Measurements from ENCODE around the gene PWP2. TPM values are rescaled to one million over a fixed set of nuclear protein-coding genes. Genes with fewer than 3 reads are reported as not detected.
A peak's percentile ranks its signal among the peaks of the same experiment; 100 is the strongest.
"Not testable (repeated sequence)": the region's sequence is repeated elsewhere in the genome, so short reads cannot be mapped to it uniquely, and the experiment has no call there.

PWP2 gene
- total RNA-seq, 1 donor from 2014 or later: 11.0 TPM

- H3K27me3 Mint-ChIP-seq (ENCODE audit: low read depth); H3K4me3 Mint-ChIP-seq (ENCODE audit: low read depth); H3K27ac Mint-ChIP-seq; DNase-seq (ENCODE audit: low spot score); intact Hi-C loops (cut with micrococcal nuclease); H3K36me3 Mint-ChIP-seq (ENCODE audit: low read depth); H3K4me1 Mint-ChIP-seq (ENCODE audit: low read depth); H3K9me3 Mint-ChIP-seq: not testable (repeated sequence)
These were observed 43.1 kb downstream of the PWP2 start for GRCh38 chr21:44150255-44150654.

- H3K4me1 Mint-ChIP-seq (ENCODE audit: low read depth); H3K9me3 Mint-ChIP-seq; H3K4me3 Mint-ChIP-seq (ENCODE audit: low read depth); H3K36me3 Mint-ChIP-seq (ENCODE audit: low read depth); intact Hi-C loops (cut with micrococcal nuclease); DNase-seq (ENCODE audit: low spot score); H3K27me3 Mint-ChIP-seq (ENCODE audit: low read depth); H3K27ac Mint-ChIP-seq: not testable (repeated sequence)
These were observed 46.2 kb downstream of the PWP2 start for GRCh38 chr21:44153214-44153888.

- H3K4me3 Mint-ChIP-seq (ENCODE audit: low read depth); intact Hi-C loops (cut with micrococcal nuclease); H3K36me3 Mint-ChIP-seq (ENCODE audit: low read depth); H3K4me1 Mint-ChIP-seq (ENCODE audit: low read depth); H3K27me3 Mint-ChIP-seq (ENCODE audit: low read depth); H3K9me3 Mint-ChIP-seq; H3K27ac Mint-ChIP-seq; DNase-seq (ENCODE audit: low spot score): not testable (repeated sequence)
These were observed 46.7 kb downstream of the PWP2 start for GRCh38 chr21:44153889-44154228.

GRCh38 chr21:44154816-44155230, 47.6 kb downstream of the PWP2 start:
- H3K9me3 Mint-ChIP-seq; H3K27ac Mint-ChIP-seq; H3K27me3 Mint-ChIP-seq (ENCODE audit: low read depth); intact Hi-C loops (cut with micrococcal nuclease); H3K4me1 Mint-ChIP-seq (ENCODE audit: low read depth); H3K36me3 Mint-ChIP-seq (ENCODE audit: low read depth); DNase-seq (ENCODE audit: low spot score); H3K4me3 Mint-ChIP-seq (ENCODE audit: low read depth): not testable (repeated sequence)

- H3K27ac Mint-ChIP-seq; H3K4me3 Mint-ChIP-seq (ENCODE audit: low read depth); intact Hi-C loops (cut with micrococcal nuclease); DNase-seq (ENCODE audit: low spot score); H3K27me3 Mint-ChIP-seq (ENCODE audit: low read depth); H3K36me3 Mint-ChIP-seq (ENCODE audit: low read depth); H3K9me3 Mint-ChIP-seq; H3K4me1 Mint-ChIP-seq (ENCODE audit: low read depth): not testable (repeated sequence)
These were observed 48.2 kb downstream of the PWP2 start for GRCh38 chr21:44155231-44155993.

- H3K9me3 Mint-ChIP-seq; intact Hi-C loops (cut with micrococcal nuclease); H3K36me3 Mint-ChIP-seq (ENCODE audit: low read depth); H3K4me1 Mint-ChIP-seq (ENCODE audit: low read depth); H3K27ac Mint-ChIP-seq; H3K4me3 Mint-ChIP-seq (ENCODE audit: low read depth); H3K27me3 Mint-ChIP-seq (ENCODE audit: low read depth); DNase-seq (ENCODE audit: low spot score): not testable (repeated sequence)
These were observed 48.8 kb downstream of the PWP2 start for GRCh38 chr21:44155994-44156380.

GRCh38 chr21:44157439-44158081, 50.4 kb downstream of the PWP2 start:
- H3K4me3 Mint-ChIP-seq (ENCODE audit: low read depth): peak overlapping the region; percentile 68
- intact Hi-C loops (cut with micrococcal nuclease); DNase-seq (ENCODE audit: low spot score); H3K27me3 Mint-ChIP-seq (ENCODE audit: low read depth); H3K9me3 Mint-ChIP-seq; H3K4me1 Mint-ChIP-seq (ENCODE audit: low read depth); H3K36me3 Mint-ChIP-seq (ENCODE audit: low read depth): not testable (repeated sequence)
- peak overlapping the region; percentile 83 for H3K27ac Mint-ChIP-seq

GRCh38 chr21:44158082-44158468, 50.9 kb downstream of the PWP2 start:
- intact Hi-C loops (cut with micrococcal nuclease); DNase-seq (ENCODE audit: low spot score): not testable (repeated sequence)
- H3K27ac Mint-ChIP-seq: peak overlapping the region; percentile 83

GRCh38 chr21:44159349-44160297, 52.4 kb downstream of the PWP2 start:
- DNase-seq (ENCODE audit: low spot score); H3K9me3 Mint-ChIP-seq; H3K36me3 Mint-ChIP-seq (ENCODE audit: low read depth); intact Hi-C loops (cut with micrococcal nuclease); H3K4me1 Mint-ChIP-seq (ENCODE audit: low read depth); H3K27me3 Mint-ChIP-seq (ENCODE audit: low read depth); H3K4me3 Mint-ChIP-seq (ENCODE audit: low read depth); H3K27ac Mint-ChIP-seq: not testable (repeated sequence)

More at GRCh38 chr21:44158082-44158468, 50.9 kb downstream of the PWP2 start:
- H3K27me3 Mint-ChIP-seq (ENCODE audit: low read depth); H3K4me1 Mint-ChIP-seq (ENCODE audit: low read depth); H3K9me3 Mint-ChIP-seq; H3K36me3 Mint-ChIP-seq (ENCODE audit: low read depth): not testable (repeated sequence)
- H3K4me3 Mint-ChIP-seq (ENCODE audit: low read depth): peak overlapping the region; percentile 68

- H3K9me3 Mint-ChIP-seq; DNase-seq (ENCODE audit: low spot score); intact Hi-C loops (cut with micrococcal nuclease); H3K27me3 Mint-ChIP-seq (ENCODE audit: low read depth); H3K36me3 Mint-ChIP-seq (ENCODE audit: low read depth); H3K4me3 Mint-ChIP-seq (ENCODE audit: low read depth); H3K4me1 Mint-ChIP-seq (ENCODE audit: low read depth); H3K27ac Mint-ChIP-seq: not testable (repeated sequence)
These were observed 53.1 kb downstream of the PWP2 start for GRCh38 chr21:44160298-44160672.

GRCh38 chr21:44160821-44161220, 53.6 kb downstream of the PWP2 start:
- H3K9me3 Mint-ChIP-seq; intact Hi-C loops (cut with micrococcal nuclease); H3K4me3 Mint-ChIP-seq (ENCODE audit: low read depth); DNase-seq (ENCODE audit: low spot score); H3K27me3 Mint-ChIP-seq (ENCODE audit: low read depth); H3K4me1 Mint-ChIP-seq (ENCODE audit: low read depth); H3K36me3 Mint-ChIP-seq (ENCODE audit: low read depth); H3K27ac Mint-ChIP-seq: not testable (repeated sequence)

GRCh38 chr21:44163167-44163653, 56.0 kb downstream of the PWP2 start:
- H3K27ac Mint-ChIP-seq; H3K4me1 Mint-ChIP-seq (ENCODE audit: low read depth); H3K27me3 Mint-ChIP-seq (ENCODE audit: low read depth); H3K4me3 Mint-ChIP-seq (ENCODE audit: low read depth); DNase-seq (ENCODE audit: low spot score); H3K36me3 Mint-ChIP-seq (ENCODE audit: low read depth); H3K9me3 Mint-ChIP-seq; intact Hi-C loops (cut with micrococcal nuclease): not testable (repeated sequence)
